Measurements from ENCODE around the gene KCNC3. TPM values are rescaled to one million over a fixed set of nuclear protein-coding genes. Genes with fewer than 3 reads are reported as not detected.

KCNC3 gene
- total RNA-seq, 1 experiment from 2014 or later, result 24.6 TPM

DNA sequence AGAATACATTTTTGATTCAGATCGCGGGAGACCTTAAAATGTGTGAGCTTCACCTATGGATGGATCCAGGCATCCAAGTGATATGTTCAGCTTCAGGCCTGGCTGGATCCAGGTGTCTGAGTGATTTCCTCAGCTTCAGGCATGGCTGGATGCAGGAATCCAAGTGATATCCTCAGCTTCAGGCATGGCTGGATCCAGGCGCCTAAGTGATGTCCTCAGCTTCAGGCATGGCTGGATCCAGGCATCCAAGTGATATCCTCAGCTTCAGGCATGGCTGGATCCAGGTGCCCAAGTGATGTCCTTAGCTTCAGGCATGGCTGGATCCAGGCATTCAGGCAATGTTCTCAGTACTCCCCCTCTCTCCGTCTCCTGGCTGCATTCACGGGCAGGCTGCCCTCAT is 60.7 kb downstream of the KCNC3 start:
- H3K27me3 Mint-ChIP-seq (ENCODE audit: insufficient read depth, unreplicated experiment), result no peaks in the 10 kb centered on the region

DNA sequence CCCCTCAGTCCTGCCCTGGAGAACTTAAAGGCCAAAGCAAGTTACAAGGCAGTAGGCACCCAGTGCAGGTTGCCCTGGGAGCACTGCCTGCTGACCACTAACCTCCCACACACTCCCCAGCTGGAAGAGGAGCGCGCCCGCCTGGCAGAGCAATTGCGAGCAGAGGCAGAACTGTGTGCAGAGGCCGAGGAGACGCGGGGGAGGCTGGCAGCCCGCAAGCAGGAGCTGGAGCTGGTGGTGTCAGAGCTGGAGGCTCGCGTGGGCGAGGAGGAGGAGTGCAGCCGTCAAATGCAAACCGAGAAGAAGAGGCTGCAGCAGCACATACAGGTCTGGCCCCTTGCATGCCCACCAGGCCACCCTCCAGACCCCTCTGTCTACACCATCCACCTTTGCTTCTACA is 61.1 kb downstream of the KCNC3 start:
- no TSS peak for BruUV-seq (replicated peaks)
- POLR2A ChIA-PET, result no interaction called here
- no peak overlapping the region for H3K4me3 ChIP-seq (ENCODE audit: low read depth, low read length)

More for the DNA sequence above, 60.7 kb downstream of the KCNC3 start:
- Mint-ChIP-seq H3K4me3 (ENCODE audit: unreplicated experiment) (no peak overlapping the region), H3K9me3 (ENCODE audit: unreplicated experiment) (no peaks in the 10 kb centered on the region), H3K27ac (ENCODE audit: unreplicated experiment) (no peak overlapping the region), H3K36me3 (ENCODE audit: insufficient read depth, unreplicated experiment) (peaks cover 23% of the 10 kb centered on the region), H3K4me1 (ENCODE audit: low read depth, unreplicated experiment) (no peaks in the 10 kb centered on the region)
- H3K9me3 ChIP-seq, result no peaks in the 10 kb centered on the region
- no TSS peak for BruUV-seq (replicated peaks)
- no peak for DNase-seq
- TF ChIP-seq, protein P1, sequence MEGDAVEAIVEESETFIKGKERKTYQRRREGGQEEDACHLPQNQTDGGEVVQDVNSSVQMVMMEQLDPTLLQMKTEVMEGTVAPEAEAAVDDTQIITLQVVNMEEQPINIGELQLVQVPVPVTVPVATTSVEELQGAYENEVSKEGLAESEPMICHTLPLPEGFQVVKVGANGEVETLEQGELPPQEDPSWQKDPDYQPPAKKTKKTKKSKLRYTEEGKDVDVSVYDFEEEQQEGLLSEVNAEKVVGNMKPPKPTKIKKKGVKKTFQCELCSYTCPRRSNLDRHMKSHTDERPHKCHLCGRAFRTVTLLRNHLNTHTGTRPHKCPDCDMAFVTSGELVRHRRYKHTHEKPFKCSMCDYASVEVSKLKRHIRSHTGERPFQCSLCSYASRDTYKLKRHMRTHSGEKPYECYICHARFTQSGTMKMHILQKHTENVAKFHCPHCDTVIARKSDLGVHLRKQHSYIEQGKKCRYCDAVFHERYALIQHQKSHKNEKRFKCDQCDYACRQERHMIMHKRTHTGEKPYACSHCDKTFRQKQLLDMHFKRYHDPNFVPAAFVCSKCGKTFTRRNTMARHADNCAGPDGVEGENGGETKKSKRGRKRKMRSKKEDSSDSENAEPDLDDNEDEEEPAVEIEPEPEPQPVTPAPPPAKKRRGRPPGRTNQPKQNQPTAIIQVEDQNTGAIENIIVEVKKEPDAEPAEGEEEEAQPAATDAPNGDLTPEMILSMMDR (IDR thresholded peaks at IDR 0.05; ENCODE audit: insufficient read depth in 1 of 2, low read depth in 1 of 2, low read length in 1 of 2, severe bottlenecking in 1 of 2, unreplicated experiment in 1 of 2), result no peak
- no peaks in the 10 kb centered on the region for H3K27me3 ChIP-seq (replicated peaks; ENCODE audit: control insufficient read depth, insufficient read depth, low read length)
- no peak overlapping the region for H3K4me3 ChIP-seq (ENCODE audit: low read depth, low read length)
- ChIA-PET POLR2A (no interaction called here), CTCF (interaction anchor here (0.8 kb wide), 1 partner anchor 121 kb away, joined by 4 read pairs; no protein-coding TSS in a partner anchor)
- H3K36me3 ChIP-seq (ENCODE audit: control insufficient read depth, insufficient read depth, low read length), result peaks cover 3% of the 10 kb centered on the region; the same call in 1 of the 2 replicates
- intact Hi-C loops (cut with micrococcal nuclease; ENCODE audit: unreplicated experiment), result no loop called here
- H3K4me1 ChIP-seq, result no peaks in the 10 kb centered on the region

DNA sequence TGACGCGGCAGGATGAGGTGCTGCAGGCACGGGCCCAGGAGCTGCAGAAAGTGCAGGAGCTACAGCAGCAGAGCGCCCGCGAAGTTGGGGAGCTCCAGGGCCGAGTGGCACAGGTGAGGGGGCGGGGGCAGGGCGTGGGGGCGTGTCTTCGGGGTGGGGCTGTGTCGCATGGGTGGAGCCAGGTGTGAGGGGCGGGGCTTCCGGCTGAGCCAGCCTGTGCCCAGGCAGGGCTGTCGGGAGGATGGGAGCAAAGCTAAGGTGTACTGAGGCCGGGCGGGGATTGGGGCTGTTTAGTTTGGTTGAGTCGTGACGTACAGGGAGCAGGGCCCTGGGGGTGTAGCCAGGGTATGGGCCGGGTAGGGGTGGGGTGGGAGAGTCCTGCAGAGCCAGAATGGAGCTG is 62.3 kb downstream of the KCNC3 start:
- Histone ChIP-seq H3K27me3 (replicated peaks; ENCODE audit: control insufficient read depth, insufficient read depth, low read length) (no peaks in the 10 kb centered on the region), H3K36me3 (ENCODE audit: control insufficient read depth, insufficient read depth, low read length) (peaks cover 3% of the 10 kb centered on the region; the same call in 1 of the 2 replicates), H3K4me1 (no peaks in the 10 kb centered on the region), H3K4me3 (ENCODE audit: low read depth, low read length) (no peak overlapping the region), H3K9me3 (no peaks in the 10 kb centered on the region)
- TF ChIP-seq, protein P1 (IDR thresholded peaks at IDR 0.05; ENCODE audit: insufficient read depth in 1 of 2, low read depth in 1 of 2, low read length in 1 of 2, severe bottlenecking in 1 of 2, unreplicated experiment in 1 of 2), result no peak
- no TSS peak for BruUV-seq (replicated peaks)
- H3K36me3 Mint-ChIP-seq (ENCODE audit: insufficient read depth, unreplicated experiment), result peaks cover 32% of the 10 kb centered on the region
- peak in 1 of 2 experiments; percentile 26 for DNase-seq
- ChIA-PET CTCF (no interaction called here), POLR2A (no interaction called here)
- no peaks in the 10 kb centered on the region for H3K9me3 Mint-ChIP-seq (ENCODE audit: unreplicated experiment)
- H3K4me1 Mint-ChIP-seq (ENCODE audit: low read depth, unreplicated experiment), result no peaks in the 10 kb centered on the region
- no peak overlapping the region for H3K4me3 Mint-ChIP-seq (ENCODE audit: unreplicated experiment)
- no peaks in the 10 kb centered on the region for H3K27me3 Mint-ChIP-seq (ENCODE audit: insufficient read depth, unreplicated experiment)
- intact Hi-C loops (cut with micrococcal nuclease; ENCODE audit: unreplicated experiment), result no loop called here
- no peak overlapping the region for H3K27ac Mint-ChIP-seq (ENCODE audit: unreplicated experiment)

More for the DNA sequence above, 61.1 kb downstream of the KCNC3 start:
- Mint-ChIP-seq H3K27ac (ENCODE audit: unreplicated experiment) (no peak overlapping the region), H3K27me3 (ENCODE audit: insufficient read depth, unreplicated experiment) (no peaks in the 10 kb centered on the region), H3K9me3 (ENCODE audit: unreplicated experiment) (no peaks in the 10 kb centered on the region), H3K36me3 (ENCODE audit: insufficient read depth, unreplicated experiment) (peaks cover 23% of the 10 kb centered on the region), H3K4me1 (ENCODE audit: low read depth, unreplicated experiment) (no peaks in the 10 kb centered on the region), H3K4me3 (ENCODE audit: unreplicated experiment) (no peak overlapping the region)
- Histone ChIP-seq H3K36me3 (ENCODE audit: control insufficient read depth, insufficient read depth, low read length) (peaks cover 3% of the 10 kb centered on the region; the same call in 1 of the 2 replicates), H3K27me3 (replicated peaks; ENCODE audit: control insufficient read depth, insufficient read depth, low read length) (no peaks in the 10 kb centered on the region), H3K4me1 (no peaks in the 10 kb centered on the region), H3K9me3 (no peaks in the 10 kb centered on the region)
- intact Hi-C loops (cut with micrococcal nuclease; ENCODE audit: unreplicated experiment), result no loop called here
- TF ChIP-seq, protein P1 (IDR thresholded peaks at IDR 0.05; ENCODE audit: insufficient read depth in 1 of 2, low read depth in 1 of 2, low read length in 1 of 2, severe bottlenecking in 1 of 2, unreplicated experiment in 1 of 2), result no peak
- CTCF ChIA-PET, result no interaction called here
- no peak for DNase-seq
